Fibroblast of skin of back (primary cell): ENCODE results near the gene LYZL4.
A peak's percentile ranks its signal among the peaks of the same experiment; 100 is the strongest.

Source experiments
- DNase-seq: peaks from one replicate; pipeline ENCODE4 v3.0.0-alpha.2; 2013

LYZL4 gene

GRCh38 chr3:42369832-42370231, 40.6 kb downstream of the LYZL4 start:
- no peak for DNase-seq

GRCh38 chr3:42369304-42369703, 41.1 kb downstream of the LYZL4 start:
- DNase-seq, result no peak

DNA sequence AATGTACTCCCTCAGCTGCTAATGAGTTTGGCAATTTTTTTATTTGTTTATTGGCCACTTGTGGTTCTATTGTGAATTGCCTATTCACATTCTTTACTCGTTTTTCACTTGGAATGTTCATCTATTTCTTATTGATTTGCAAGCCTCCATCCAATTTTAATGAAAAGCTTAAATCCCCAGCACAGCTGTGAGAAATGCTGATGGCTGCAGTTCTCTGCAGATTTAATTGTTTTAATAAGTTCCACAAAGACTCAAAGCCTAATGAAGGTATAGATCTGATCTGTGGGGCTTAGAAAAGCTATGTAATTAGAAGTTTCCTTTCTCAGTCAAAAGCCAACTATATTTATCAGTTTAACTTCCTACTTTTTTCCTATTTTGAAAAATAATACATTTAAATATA, 41.5 kb downstream of the LYZL4 start:
- no peak for DNase-seq

DNA sequence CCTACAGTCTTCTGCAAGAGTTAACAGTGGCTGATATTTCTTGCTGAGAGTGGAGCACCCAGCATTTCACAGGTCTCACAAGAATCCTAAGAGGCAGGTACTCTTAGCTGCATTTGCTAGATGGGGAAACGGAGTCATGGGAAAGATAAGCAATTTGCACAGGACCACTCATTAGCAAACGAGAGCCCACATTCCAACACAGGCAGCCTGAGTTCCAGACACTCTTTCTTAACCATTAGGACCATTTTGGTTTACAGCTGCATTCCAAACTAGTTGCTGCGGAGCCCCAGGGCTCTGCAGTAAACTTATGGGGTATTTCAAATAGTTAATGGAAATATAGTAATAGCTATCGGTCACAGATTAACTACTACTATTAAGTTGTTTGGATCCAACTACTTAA, 42.5 kb downstream of the LYZL4 start:
- DNase-seq, result no peak

- no peak for DNase-seq
Observed at GRCh38 chr3:42366550-42366949, 43.9 kb downstream of the LYZL4 start.

DNA sequence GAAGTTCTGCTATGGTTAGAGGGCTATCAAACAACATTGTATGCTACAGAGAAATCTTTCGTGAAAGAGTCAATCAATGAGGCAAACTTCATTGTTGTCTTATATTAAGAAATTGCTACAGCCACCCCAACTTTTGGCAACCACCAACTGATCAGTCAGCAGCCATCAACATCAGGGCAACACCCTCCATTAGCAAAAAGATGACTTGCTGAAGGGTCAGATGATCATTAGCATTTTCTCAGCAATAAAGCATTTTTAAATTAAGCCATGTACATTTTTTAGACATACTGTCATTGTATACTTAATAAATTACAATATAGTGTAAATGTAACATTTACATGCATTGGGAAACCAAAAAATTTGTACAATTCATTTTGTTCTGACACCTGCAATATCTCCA, 53.1 kb downstream of the LYZL4 start:
- DNase-seq, result no peak

- no peak for DNase-seq
Observed at GRCh38 chr3:42355612-42356011, 54.8 kb downstream of the LYZL4 start.

- no peak for DNase-seq
Observed at GRCh38 chr3:42353631-42354030, 56.8 kb downstream of the LYZL4 start.

- DNase-seq, result peak; percentile 45
Observed at GRCh38 chr3:42351207-42351606, 59.2 kb downstream of the LYZL4 start.

DNA sequence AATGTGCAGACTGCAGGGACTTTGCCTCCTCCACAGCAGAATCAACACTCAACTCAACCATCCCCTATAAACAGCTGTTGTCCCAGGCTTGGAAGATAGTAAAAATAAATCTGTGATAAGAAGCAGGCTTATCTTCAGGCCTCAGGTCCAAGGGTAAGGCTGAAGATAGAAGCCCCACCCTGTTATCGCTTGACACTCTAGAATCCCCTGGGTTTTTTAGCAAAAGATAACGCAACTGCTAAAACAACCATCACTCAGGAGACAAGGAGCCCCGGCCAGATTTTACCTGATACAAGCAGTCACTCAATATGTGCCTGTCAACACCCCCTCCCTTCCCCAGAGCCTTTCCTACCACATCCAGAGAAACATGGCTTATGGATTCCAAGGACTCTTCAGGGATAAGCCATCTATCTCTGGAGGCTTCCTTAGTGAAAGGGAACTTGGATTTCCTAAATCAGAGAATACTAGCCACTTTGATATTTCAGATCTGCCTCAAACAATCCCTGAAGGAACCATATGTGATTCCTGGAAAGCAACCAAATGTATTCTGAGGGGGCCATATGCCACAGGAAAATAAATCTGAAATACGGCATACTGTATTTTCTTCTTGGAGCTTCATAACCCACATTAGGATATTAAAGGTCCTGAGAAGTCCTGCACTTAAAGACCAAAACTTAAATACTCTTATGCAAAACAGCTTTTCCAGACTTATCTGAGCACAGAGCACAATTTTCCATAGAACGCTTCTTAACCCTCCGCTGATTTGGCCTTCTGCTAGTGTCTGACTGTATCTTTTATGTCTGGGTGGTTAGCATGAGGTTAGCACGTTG, 60.4 kb downstream of the LYZL4 start:
- no peak for DNase-seq

GRCh38 chr3:42347928-42348327, 62.5 kb downstream of the LYZL4 start:
- no peak for DNase-seq
